HG03565 (cell line): Measurements from ENCODE around the gene SERTAD2.

Experiments
- ATAC-seq: cut with Tn5 transposase; IDR thresholded peaks from one replicate; pipeline ENCODE4 v1.9.1; 2021; ENCODE audit warnings: mild to moderate bottlenecking, moderate library complexity; ENCODE audit not compliant: unreplicated experiment

The SERTAD2 gene

DNA sequence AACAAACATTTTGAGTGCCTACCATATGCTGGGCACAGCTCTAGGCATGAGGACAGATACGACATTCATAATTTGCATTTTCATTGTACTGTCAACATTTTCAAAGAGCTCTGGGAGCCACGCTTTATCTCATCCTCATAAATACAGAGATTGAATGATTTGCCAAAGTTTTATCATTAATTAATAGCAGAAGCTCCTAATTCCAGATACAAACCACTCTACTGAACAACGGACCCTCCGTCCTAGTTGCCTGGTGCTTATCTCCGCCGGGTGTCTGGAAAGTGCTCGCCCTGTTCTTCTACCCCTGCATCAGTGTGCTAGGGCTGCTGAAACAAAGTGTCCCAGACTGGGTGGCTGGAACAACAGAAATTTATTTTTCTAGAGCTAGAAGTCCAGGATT is 23.8 kb downstream of the SERTAD2 start:
- ATAC-seq: no peak

DNA sequence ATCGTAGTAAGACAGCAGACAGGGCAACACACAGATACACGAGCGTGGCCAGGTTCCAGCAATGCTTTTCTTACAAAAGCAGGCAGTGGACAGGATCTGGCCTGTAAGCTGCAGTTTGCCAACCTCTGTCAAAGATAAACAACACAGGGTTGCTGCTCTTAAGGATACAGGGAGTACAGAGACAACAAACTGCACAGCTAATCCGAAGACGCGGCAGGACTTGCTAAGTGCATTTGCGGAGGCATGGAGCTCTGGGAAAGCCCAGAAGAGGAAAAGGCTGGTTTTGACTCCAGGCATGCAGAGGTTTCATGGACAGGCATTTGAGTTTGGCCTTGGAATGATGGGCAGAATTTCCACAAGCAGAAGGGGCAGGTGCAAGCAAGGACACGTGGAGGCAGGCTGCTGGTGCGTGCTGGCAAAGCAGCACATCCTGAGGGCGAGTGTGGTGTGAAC is 24.4 kb downstream of the SERTAD2 start:
- no peak for ATAC-seq

DNA sequence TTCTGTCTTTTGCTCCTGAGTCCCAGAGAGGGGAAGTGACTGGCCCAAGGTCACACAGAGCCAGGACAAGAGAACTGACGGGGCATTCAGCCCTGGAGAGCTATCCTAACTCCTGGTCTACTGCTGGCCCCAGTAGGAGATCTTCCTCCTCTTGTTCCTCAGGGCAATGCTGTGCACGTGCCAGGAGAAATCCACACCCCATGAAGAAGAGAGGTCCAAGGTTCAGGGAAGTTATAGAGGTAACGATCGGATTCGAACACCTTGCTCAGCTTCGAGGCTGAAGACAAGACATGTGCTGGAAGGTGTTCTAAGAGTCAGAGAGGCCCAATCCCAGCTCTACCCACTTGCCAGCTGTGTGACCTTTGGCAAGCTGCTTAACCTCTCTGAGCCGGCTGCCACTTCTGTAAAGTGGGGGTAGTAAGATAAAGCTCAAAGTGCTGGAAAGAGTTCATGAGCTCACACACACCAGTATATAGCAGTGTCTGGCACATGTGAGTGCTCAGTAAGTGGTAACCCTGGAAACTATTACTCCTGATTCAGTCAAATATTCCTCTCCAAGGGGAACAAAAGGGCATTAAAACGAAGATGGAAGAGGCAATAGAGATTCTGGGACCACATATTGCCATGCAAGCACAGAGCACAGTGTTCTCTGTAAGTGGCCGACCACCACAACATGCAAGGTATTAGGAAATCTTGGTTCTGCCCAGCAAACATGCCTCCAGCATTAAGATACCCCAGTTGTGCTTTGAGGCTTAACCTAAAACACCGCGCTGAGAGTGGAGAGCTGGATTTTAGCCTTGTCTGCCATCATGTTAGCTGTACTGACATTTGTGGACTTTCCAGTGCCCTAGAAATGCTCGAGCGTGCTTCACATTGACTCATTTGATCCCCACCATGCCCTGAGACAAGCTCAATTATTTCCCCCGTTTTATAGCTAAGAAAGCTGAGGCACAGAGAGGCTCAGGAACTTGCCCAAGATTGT is 25.6 kb downstream of the SERTAD2 start:
- no peak for ATAC-seq

DNA sequence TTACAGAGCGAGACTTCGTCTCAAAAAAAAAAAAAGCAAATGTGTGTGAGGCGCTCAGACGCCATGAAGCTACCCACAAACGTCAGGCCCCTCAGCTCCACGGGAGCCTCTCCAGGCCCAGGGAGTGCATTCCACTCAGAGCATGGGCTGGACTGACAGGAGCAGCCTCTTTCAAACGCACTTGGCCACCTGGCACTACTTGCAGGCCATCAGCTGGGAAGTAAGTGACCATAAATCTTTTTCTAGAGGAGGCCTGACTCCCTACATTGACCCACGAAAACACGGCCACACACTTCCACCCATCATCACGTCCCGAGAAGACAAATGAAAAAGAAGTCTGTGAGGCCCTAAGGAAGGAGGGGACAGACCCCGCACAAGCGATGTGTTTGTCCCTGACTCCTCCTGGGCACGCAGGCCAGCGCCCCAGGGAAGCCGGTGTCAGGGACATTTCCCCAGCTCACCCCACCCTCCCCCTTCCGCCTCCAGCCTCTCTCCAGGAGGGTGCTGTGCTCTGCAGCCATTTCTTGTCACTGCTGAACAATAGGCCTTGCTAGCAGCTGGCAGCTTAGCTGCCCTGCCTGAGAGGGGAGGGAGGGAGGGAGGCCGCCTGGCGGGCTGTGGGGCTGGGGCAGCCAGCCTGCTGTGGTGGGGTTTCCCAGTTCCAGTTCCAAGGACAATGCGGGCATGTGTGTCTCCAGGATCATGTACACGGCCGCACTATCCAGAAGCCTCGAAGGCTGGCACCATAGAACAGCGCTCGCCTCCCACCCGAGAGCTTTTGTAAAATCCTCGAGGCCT is 26.6 kb downstream of the SERTAD2 start:
- ATAC-seq: no peak

DNA sequence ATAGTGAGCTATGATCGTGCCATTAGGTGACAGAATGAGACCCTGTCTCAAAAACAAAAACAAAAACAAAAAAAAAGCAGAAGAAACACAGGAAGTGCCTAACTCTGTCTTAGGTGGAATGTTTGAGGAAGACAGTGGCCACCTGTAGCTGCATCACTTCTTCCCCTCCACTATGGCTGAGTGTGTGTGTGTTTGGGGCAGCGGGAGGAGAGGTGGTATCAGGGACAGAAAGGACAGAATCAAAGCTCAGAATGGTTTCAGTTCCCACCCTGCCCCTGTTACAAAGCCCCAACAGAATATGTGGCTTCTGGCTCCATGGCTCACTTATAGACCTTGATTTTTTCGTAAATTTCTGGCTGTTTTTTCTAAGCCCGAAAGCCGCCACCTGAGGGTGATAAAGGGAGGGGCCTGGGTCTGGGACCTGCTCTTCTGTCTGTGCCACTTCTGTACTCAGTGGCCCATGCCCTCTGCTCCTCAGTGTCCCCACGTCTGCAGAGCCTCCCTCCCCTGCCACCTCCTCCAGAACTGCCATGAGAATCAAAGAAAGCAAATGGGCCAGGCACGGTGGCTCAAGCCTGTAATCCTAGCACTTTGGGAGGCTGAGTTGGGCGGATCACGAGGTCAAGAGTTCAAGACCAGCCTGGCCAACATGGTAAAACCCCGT is 27.4 kb downstream of the SERTAD2 start:
- no peak for ATAC-seq

DNA sequence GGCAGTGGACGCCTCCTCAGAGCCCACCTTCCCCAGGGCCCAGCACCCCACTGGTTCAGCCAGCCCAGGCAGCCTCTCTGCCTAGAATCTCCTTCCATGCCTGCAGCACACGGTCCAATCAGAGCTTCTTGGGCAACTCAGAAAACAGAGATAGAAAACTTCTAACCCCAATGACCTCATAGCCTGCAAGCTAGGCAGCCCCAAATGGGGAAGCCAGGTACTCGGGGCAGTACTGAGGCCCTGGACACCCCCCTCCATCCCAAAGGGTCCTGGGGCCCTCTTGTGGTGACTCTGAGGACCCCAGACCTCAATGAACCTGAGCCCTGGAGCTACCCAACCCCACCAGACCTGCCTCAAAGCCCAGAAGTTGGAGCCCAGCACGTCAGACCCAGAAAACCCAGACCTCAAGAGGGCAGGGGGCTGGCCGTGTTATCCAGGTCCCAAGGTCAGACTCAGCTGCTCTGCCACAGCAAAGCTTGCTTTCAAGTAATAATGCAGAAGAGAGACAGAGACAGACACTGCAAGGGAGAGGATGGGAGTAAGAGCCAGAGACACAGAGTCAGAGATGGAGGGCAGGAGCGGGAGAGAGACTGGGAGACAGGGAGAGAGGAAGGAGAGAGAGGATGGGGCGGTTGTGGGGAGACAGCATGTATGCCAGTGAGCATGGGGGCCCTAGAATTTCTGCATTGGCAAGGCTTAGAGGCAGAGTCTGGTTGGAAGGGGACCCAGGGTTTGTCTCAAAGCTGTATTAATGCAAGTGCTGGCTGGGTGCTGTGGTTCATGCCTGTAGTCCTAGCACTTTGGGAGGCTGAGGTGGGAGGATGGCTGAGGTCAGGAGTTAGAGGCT is 28.2 kb downstream of the SERTAD2 start:
- ATAC-seq: no peak

DNA sequence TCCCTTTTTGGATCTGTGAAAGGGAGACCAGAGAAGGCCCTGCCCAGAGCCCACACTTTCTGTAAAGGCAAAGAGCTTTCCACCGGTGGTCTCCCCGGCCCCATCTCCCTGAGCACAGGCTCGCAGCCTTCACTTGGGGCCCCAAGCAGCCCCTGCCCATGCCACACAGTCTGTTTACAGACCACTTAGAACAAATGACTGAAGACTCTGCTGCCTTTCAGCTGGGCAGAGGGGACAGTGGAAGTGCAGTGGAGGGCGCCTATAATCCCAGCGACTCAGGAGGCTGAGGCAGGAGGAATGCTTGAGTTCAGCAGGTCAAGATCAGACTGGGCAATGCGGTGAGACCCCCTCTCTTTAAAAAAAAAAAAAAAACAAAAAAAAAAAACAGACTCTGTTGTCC is 28.9 kb downstream of the SERTAD2 start:
- ATAC-seq: no peak

DNA sequence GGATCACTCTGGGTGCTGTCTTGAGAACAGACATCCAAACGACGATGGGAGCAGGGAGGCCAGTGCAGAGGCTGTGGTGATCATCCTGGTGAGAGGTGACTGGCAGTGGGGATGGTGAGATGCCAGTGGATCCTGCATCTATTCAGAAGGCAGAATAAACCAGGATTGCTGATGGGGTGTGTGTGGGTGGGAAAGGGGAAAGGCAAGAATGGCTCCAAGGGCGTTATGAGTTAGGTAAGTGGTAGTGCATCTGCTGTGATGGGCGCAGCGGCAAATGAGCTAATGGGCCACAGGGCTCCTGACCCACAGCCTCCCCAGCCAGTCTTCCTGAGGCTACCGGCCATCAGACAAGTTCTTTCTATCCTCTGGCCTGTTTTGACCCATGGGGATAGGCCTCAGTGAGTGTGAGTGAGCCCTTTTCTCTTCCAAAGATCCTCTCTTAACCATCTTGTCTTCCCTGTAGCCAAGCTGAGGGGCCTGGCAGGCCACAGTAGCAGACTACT is 29.6 kb downstream of the SERTAD2 start:
- no peak for ATAC-seq

DNA sequence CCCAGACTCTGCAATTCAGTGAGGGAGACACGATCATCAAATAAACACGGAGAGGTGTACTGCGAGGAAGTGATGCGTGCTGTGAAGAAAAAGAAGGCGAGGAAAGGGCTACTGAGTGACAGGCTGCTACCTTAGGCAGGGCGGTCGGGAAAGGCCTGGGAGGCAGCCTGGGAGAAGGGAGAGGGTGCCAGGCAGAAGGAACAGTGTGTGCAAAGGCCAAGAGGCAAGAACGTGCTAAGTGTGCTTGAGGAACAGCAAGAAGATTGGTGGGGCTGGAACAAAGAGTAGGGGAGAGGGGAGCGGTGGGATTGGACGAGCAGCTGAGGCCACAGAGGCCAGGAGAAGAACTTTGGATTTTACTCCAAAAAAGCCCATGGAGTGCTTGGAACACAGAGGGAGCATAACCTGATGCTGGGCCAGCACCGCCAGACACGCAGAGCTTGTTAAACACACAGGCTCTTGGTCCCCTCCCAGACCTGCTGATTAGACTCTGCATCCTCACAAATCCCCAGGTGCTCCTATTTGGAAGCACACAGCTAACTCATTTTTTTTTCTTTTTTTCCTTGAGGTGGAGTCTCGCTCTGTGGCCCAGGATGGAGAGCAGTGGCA is 30.4 kb downstream of the SERTAD2 start:
- ATAC-seq: no peak

DNA sequence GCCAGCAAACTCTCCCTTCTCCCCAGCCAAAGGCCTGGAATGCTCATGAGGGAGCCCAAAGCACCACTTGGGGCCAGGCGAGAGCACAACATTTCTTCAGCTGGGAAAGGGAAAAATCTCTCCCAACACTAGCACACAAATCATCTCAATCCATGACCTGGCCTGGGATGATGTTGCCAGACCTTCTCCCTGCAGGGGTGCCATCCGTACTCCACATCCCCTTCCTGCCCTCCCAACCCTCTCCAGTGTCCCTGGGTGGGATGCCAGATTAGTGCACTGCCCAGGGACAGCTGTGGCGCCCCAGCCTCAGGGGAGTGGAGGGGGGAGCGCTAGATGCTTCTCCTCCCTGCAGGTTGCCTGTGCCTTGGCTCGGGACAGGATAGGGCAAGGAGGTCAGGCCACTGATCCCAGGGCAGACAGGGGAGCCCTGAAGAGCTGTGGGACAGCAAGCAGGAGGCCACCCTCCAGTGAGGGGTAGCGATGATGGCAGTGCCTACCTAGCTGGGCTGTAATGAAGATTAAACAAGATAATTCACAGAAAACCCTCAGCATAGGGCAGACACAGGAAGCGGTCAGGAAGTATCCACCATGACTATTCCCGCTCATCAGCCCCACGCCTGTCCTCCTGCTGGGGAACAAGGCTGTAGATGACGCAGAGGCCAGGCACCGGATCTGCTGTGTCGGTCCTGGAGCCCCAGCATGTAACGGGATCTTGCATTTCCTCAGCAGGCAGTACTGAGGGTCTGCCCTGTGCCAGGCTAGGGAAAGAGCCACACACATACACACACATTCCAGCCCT is 31.1 kb downstream of the SERTAD2 start:
- no peak for ATAC-seq

DNA sequence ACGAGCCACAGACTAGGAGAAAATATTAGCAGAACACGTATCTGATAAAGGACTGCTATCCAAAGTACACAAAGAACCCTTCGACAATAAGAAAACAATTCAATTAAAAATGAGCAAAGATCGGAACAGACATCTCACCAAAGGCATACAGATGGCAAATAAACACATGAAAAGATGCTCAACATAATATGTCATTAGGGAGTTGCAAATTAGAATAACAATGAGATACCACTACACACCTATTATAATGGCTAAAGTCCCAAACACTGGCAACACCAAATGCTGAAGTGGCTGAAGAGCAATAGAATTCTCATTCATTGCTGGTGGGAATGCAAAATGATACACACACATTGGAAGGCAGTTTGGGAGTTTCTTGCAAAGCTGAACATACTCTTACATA is 33.1 kb downstream of the SERTAD2 start:
- no peak for ATAC-seq

DNA sequence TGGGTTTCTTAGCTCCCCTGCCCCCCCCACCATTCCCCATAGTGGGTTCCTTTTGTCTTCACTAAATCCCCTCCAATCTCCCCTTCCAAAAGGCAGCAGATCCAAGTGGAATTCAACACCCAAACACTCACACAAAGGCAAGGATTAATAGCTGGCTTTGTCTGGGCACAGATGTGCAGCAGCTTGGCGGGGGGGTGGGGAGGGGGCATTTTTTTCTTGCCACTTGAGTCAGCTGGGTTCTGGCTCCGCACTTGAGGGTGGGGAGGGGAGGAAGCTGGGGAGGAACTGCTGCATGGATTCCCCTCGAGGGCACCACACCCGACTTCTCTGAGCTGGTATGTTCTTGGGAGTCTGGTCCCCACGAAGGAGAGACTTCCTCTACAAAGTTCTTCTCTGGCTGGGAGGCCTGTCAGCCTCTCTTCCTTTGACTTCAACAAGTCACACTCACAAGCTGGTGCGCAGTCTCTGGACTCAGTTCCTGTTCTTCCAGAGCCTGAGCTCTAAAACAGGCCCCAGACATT is 36.0 kb downstream of the SERTAD2 start:
- ATAC-seq: no peak

DNA sequence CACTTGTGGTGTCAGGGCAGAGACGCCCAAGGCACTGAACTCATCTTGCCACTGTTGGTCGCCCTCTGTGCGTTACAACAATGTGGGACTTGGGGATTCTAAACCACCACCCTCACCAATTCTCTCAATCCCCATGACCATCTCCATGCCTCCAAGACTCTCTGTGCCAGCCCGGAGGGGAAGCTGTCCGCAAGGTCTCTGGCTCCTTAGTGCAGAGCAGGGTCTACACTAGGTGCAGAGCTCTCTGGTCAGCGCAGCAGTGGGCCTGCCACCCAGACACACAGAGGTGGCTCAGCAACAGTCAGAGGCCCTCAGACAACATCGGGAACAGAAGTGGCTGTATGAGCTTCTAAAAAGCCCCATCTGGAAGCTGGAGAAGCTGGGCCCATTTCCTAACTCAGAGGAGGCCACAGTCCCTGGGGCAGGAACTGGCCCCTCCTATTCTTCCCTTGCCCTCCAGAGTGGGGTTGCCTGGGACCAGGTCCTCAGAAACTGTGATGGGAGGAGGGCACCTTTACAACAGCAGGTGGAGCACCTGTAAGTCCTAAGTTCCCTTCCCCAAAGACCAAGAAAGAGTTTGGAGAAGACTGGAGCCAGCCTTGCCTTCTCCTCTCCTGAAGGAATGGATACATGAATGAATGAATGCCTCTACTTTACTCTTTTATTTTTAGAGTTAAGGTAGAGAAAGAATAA is 37.7 kb downstream of the SERTAD2 start:
- ATAC-seq: no peak

DNA sequence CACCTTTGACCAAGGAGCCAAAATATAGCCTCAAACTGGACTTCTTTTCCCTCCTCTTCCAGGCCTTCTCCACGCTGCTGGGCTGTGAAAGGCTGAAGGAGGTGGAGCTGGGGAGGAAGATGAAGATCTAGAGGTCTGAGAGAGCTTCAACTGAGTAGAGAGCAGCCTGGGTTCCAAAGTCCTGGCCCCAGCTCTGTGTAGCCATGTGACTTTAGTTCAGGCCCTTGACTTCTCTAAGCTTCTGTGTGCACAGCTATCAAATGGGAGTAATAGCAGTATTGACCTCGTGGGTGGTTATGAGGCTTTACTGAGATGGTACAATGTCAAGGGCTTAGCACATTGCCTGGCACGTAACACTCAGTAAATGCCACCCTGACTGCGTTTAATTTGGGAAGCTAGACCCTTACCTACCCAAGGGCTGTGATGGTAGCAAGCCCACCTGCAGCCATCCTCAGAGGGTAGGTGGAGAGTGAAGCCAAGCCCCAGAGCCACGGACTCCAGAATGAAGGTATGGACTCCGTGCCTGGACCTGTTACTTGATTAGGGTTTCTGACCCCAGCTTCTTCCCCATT is 38.4 kb downstream of the SERTAD2 start:
- ATAC-seq: no peak

DNA sequence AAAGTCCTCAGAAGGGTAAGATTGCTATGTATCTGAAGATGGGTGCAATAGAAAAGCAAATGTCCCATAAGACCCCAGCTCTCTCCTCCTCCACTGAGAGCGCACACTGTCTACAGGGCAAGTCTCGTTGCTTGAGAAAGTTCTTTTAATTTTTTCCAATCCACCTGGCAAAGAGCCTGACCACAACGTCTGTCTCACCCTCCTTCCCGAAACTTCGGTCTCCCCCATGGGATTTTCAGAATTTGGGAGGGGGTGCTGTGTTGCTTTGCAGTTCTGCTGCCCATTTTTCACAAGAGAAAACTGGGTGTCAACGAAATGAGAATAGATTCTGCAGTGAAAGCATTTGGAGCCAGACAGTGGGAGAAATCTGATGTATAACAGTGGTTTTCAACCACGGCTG is 40.4 kb downstream of the SERTAD2 start:
- no peak for ATAC-seq

DNA sequence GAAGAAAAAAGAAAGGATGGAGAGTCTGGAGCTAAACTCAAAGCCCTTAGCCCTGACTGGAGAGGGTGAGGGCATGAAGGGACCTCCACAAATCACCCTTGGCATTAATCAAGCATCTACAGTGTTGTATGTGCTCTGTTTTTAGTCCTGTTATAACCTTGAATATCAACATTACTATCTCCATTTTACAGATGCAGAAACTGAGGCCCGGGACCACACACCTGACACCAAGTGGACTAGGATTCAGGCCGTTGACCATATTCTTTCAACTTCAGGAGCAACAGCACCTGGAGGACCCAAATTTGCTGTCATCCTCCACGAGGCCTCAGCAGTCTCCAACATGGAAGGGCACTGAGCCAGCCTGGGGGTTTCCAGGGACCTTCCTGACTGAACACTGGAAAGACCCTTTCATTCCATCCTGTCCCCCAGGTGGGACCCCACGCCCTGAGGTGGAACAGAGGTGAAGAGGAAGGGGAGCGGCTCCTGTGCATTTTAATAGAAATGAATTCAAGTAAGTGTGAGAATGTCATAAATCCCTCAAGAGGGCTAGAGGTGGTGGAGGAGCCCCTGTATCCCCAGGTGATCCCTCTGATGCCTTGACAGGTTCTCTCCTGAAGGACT is 41.0 kb downstream of the SERTAD2 start:
- ATAC-seq: no peak

DNA sequence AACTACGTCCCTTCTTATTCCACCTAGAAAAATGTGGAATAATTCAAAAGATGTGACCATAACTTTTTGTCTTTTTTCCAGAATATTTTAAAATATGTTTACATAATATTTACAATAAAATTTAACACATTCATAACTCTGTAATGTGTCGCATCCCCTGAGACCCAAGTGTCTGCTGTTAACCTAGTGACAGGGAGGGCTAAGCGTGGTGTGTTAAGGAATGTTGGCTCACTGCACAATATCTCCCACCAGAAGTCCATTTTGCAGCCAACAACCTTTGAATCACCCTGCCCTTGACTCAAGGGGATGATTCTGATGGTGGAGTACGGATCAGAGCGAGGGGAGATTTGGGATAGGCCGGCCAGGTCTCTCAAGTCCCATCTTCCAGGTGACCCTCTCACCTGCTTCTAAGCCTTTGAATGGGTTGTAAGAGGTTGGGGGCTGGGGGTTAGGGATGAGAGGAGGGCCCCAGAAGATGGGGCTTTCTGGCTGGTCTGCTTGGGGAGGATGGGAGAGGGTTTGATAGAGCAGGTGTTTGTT is 43.3 kb downstream of the SERTAD2 start:
- no peak for ATAC-seq
